ENCODE measurements around the gene VWA5B1.
"Not testable (repeated sequence)": the region's sequence is repeated elsewhere in the genome, so short reads cannot be mapped to it uniquely, and the experiment has no call there.

Gene VWA5B1

GRCh38 chr1:20281801-20282200, 8.9 kb upstream of the VWA5B1 start:
- DNase-seq: no peak

GRCh38 chr1:20282533-20282932, 8.1 kb upstream of the VWA5B1 start:
- DNase-seq: no peak

DNA sequence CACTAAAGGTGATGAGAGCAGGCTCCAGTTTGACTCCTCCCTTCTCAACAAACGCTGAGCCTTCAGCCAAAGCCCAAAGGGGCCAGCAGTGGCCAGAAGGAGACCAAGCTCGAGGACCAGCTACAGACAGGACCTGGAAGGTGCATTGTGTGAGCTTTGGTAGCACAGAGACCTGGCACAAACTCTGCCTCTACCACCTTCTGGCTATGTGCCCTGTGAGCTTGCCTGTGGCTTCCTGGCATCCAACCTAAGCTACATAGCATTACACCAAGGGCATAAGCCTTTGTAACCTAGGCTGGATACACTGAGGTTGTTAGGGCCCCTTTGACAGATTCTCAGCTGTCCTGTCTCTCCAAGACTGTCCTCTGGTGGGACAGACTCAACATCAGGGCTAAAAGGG, 6.6 kb upstream of the VWA5B1 start:
- no peak for DNase-seq

DNA sequence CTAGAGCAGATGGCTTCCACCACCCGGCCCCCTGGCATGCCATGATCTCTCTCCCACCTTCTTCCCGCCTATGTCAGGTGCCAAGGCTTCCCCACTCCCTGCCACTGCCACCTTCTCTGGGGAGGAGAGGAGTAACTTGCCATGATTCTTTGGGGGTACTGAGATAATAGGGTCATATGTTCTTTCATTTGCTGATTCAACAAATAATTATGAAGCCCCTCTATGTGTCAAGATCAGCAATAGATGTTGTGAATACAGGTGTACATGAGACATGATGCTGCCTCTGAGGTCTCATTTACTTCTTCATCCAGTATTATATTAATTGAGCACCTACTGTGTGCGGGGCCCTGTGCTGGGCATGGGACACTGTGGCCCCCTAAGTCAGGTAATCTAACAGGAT, 6.0 kb upstream of the VWA5B1 start:
- no peak for DNase-seq

DNA sequence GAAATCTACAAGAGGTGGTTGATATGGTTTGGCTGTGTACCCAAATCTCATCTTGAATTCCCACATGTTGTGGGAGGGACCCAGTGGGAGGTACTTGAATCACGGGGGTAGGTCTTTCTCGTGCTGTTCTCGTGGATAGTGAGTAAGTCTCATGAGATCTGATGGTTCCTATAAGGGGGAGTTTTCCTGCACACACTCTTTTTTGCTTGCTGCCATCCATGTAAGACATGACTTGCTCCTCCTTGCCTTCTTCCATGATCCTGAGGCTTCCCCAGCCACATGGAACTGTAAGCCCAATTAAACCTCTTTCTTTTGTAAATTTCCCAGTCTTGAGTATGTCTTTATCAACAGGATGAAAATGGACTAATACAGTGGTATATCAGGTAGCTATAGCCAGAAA, 5.2 kb upstream of the VWA5B1 start:
- no peak for DNase-seq

GRCh38 chr1:20287696-20288095, 3.0 kb upstream of the VWA5B1 start:
- DNase-seq: not testable (repeated sequence)

GRCh38 chr1:20291645-20292084, 990 bp downstream of the VWA5B1 start:
- no peak for DNase-seq

- no peak for DNase-seq
These were observed 8.0 kb downstream of the VWA5B1 start for GRCh38 chr1:20298626-20299025.

- DNase-seq: no peak
These were observed 10.9 kb downstream of the VWA5B1 start for GRCh38 chr1:20301463-20302107.

GRCh38 chr1:20302108-20302471, 11.4 kb downstream of the VWA5B1 start:
- DNase-seq: no peak

GRCh38 chr1:20307026-20307425, 16.4 kb downstream of the VWA5B1 start:
- no peak for DNase-seq

DNA sequence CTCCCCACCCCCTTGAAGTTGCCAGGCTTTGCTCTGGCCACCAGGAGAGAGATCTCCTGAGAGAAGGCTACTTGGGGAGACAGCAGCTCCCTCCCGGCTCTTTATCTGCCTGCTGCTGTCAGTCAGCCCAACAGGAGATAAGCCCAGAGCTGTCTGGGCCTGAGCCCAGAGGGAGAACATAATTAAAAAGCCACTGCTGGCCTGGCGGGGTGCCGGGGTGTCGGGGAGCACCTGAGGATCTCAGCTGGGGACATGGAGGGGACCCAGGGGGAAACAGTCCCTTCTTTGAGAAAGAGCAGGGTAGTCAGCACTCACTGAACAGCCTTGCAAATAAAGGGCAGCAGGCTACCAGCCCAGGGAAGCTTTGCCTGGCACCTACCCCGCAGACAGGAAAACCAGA, 17.9 kb downstream of the VWA5B1 start:
- DNase-seq: no peak

DNA sequence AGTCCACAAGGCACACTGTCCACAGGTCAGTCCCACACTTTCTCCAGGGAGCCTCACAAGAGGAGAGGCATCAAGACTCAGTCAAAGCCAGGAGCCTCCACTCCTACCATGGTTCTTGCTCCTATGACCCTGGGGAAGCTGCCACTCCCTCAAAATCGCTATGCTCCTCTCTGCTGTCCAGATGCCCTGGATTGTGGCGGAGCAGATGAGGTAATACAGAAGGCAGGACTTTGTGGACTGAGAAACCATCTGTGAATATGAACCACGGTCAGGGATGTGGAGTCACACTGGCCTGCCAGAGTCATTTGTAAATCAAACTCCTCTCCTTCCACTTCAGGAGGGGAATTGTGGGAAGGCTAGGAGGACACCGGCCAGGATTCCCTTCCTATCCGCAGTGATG, 20.6 kb downstream of the VWA5B1 start:
- no peak for DNase-seq

GRCh38 chr1:20312310-20312709, 21.6 kb downstream of the VWA5B1 start:
- no peak for DNase-seq

- DNase-seq: no peak
These were observed 22.1 kb downstream of the VWA5B1 start for GRCh38 chr1:20312818-20313217.

GRCh38 chr1:20317471-20317870, 26.8 kb downstream of the VWA5B1 start:
- no peak for DNase-seq

- DNase-seq: no peak
These were observed 27.8 kb downstream of the VWA5B1 start for GRCh38 chr1:20318521-20318920.

GRCh38 chr1:20318971-20319370, 28.3 kb downstream of the VWA5B1 start:
- DNase-seq: no peak

DNA sequence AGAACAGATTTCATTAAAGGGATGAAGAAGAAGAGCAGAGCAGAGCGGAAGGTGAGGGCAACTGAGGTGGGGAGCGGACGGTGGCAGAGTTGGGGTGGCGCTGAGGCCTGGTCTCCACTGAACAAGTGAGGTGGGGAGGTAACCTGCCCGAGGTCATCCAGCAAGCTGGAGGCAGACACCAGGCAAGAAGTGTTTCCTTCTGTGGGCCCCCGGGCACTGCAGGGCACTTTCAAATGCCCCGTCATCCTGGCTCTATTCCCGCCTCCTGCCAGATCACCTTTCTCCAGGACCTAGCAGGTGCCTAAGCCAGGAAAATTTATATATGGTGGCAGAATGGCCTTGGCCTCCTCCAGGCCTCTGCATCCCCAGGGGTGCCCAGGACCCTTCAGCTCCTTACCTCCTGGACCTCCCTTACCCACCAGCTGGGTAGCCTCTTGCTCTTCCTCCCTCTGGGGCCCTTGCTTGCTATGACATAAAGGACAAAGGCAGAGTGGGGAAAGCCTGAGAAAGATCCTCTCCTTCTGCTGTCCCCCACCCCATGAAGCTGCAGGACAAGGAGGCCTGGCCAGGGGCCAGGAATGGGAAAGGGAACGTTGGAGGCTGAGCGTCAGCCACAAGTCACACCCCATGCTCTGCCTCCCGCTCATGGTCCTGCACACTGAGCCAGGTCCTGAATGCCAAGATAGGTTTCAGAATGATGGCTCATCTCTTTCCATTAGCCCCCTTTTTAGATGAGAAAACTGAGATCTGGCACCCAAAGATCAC, 29.0 kb downstream of the VWA5B1 start:
- no peak for DNase-seq

DNA sequence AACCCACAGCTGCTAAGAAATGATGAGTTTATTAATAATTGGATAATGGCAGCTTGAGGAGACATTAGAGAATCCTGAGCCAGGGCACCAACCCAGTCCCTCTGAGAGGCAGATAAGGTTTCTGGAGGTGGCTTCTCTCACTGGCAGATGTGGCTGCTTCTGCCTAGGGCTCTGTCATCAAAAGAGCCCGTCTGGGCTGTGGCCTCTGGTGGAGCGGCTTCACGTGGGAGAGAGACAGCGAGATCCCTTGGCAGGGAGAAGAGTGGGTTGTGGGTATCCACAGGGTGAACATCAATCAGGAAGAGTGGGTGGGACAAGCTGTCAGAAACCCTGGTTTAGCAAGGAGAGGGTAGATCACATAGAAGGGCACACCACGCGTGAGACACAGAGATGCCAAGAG, 30.0 kb downstream of the VWA5B1 start:
- DNase-seq: no peak

- DNase-seq: no peak
These were observed 30.9 kb downstream of the VWA5B1 start for GRCh38 chr1:20321573-20321972.

- DNase-seq: peak in 1 of 2 donors; percentile 38
These were observed 31.6 kb downstream of the VWA5B1 start for GRCh38 chr1:20322081-20322824.

DNA sequence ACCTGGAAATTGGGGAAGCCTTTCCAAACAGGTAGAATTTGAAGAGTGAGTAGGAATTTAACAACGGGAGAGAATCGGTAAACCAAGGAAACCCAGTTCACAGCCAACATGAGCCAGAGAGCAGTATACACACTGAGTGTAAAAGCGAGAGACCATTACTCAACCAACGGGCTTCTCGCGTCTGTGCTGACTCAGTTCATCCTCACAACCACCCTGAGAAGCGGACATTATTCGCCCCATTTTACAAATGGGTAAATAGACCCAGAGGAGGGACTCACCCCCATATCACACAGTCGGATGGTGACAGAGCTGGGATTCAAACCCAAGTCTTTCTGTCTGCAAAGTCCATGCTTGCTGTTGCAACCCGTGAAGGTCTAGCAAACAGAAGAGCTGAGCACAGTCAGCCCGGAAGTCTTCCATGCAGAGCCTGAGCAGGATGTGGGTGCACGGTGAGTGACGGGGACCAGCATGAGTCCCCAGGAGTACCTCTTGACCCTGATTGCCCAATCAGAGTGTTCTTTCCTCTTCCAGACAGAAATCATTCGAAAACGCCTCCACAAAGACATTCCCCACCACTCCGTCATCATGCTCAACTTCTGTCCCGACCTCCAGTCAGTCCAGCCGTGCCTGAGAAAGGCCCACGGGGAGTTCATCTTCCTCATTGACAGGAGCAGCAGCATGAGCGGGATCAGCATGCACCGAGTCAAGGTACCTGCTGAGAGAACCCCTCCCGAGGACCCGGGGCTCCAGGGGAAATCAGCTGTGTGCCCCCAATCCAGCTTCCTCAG, 32.3 kb downstream of the VWA5B1 start:
- peak; percentile 14 to 53 for DNase-seq

Measured in CD4-positive, alpha-beta T cell treated with Interferon alpha-2 for 1 hour (primary cell).